ENCODE results near the gene CD8B.

Gene CD8B

DNA sequence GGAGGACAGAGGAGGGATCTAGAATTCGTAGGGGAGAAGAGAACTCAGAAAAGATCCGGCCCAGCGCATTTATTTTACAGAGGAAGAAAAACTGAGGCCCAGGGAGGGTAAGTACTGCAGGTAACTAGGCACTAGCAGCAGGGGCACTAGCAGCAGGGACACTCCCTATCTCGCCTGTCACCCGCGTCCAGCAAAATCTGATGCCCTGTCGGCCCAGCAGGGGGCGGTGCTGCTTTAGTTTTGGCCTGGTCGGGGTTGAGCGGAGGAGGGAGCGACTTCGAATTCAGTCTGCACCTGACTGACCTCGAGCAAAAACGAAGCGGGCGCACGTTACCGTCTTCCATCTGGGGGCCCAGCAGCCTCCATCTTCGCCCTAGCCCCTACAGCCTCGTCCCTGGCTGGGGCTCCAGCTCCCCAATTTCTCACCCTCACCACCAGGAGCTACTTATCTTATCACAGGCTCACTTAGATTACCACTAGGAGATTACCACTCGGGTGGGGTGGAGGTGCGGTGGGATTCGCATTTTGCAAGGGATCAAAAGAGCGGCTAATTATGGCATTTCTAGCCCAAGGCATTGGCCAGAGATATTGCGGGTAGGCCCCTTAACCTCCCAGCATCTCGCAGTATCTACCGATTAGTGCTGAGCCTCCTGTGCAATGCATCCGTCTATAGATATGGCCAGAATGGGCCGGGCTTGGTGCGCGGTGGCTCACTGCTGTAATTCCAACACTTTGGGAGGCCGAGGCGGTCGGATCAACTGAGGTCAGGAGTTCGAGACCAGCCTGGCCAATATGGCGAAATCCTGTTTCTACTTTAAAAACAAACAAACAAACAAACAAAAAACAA, 53.1 kb downstream of the CD8B start:
- DNase-seq: peak; percentile 72 to 94 (median 88)
- intact Hi-C loops (cut with DNase I): no loop called here

DNA sequence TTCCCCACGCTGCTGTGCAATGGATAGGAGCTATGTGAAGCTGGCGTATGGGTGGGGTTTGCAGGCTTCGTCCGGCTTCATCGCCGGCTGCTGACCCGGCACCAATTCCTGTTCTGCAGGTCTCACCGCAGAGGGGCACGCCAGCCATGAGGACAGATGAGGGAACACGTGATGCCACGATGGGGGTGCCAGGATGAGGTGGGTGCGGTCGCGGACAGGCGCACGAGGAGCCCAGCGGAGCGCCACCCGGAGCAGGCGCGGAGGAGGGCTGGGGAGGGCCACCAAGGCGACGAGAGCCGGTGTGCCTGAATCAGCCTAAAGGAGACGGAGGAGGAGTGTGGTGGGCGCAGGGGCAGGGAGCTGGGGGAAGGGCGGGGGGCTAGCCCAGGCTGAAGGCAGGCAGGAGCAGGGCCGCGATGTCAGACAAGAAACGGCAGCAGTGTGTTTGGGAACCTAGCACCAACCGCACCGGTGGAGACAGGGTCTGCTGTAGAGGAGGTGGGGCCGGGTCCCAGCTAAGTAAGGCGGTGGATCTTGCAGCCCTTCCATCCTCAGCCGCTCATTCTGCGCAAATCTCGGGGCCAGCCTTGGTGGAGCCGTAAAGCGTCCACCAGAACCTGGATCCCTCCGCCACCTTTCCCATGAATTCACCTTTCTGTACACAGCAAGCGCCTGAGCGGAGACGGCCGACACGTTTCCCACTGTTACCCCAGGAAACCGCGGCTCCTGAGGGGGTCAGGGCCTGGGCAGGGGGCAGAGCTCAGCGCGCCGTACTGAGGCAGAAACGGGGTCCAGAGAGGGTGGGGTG, 54.0 kb downstream of the CD8B start:
- DNase-seq: peak; percentile 46 to 90 (median 76)
- intact Hi-C loops (cut with DNase I): no loop called here

DNA sequence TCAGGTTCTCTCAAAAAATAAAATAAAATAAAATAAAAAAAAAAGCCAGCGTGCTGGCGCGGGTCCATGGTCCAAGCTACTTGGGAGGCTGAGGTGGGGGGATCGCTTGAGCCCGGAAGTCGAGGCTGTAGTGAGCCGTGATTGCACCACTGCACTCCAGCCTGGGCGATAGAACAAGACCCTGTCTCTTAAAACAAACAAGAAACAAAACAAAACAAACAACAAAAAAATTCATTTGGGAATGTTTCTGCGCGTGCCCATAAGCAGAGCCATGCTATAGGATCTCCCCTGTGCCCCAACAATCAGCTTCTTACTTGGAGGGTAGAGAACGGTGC, 54.6 kb downstream of the CD8B start:
- no peak for DNase-seq
- intact Hi-C loops (cut with DNase I): no loop called here

DNA sequence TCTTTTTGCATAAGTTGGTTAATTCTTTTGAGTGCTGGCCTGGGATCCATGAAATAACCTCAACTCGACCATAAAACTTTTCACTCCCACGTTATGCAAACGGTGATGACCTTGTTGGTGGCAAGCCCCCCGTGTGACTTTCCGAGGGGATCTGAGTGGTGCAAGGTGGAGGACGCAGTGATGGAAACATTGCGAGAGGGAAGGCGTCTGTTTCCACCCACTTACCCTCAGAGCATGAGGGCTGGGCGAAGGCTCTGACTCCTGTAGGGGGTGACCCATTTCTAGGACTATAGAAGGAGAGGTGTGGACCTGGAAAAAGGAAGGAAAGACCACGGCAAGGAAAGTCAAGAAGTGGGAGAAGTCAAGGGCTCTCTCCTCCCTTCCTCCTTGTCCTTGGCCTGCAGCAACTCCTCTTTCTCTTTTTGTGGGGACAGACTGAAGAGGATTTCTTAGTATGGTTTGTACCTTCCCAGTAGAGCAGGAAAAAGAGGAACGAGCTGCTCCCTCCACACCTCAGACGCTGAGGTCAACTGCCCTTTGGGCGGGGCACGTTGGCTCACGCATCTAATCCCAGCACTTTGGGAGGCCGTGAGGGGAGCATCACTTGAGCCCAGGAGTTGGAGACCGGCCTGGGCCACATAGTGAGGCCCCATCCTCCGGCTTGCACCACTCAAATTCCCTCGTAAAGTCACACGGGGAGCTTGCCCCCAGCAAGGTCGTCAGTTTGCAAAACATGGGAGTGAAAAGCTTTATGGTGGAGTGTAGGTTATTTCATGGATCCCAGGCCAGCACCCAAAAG, 55.4 kb downstream of the CD8B start:
- intact Hi-C loops (cut with DNase I): no loop called here
- peak in 1 of 42 donors; percentile 36 for DNase-seq

DNA sequence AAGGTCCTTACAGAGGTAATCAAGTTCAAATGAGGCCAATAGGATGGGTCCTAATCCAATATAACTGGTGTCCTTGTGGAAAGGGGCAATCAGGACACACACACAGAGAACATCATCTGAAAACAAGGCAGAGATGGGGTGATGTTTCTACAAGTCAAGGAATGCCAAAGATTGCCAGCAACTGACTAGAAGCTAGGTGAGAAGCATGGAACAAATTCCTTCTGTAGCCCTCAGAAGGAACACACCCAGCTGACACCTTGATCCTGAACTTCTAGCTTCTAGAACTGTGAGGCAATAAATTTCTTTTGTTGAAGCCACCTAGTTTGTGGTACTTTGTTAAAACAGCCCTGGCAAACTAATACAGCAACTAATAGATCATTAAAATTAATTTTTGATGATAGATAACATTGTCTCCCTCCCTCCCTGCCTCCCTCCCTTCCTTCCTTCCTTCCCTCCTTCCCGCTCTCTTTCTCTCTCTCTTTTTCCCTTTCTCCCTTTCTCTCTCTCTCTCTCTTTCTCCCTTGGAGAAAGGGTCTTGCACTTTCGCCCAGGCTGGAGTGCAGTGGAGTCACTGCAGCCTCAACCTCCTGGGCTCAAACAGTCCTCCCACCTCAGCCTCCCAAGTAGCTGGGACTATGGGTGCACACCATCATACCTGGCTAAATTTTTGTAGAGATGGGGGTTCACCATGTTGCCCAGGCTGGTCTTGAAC, 60.7 kb downstream of the CD8B start:
- no peak for DNase-seq

DNA sequence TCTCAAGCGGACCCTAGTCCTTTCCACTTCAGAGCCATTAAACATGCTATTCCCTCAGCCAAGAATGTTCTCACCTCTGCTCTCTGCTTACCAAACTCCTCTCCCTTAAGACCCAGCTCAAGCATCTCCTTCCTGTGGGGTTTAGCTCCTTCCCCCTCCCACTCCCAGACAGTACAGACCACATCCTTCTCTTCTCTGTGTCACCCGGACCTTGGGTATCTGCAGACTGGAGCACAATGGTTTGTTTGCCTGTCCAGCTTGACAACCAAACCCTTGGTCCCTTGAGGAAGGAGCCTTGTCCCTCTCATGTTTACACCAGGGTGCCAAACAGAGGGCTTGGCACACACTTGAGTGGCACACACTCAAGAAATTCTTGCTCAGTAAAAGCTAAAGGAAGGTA, 66.8 kb downstream of the CD8B start:
- DNase-seq: no peak
- intact Hi-C loops (cut with DNase I): no loop called here

More for the DNA sequence above, 60.7 kb downstream of the CD8B start:
- intact Hi-C loops (cut with DNase I): no loop called here

DNA sequence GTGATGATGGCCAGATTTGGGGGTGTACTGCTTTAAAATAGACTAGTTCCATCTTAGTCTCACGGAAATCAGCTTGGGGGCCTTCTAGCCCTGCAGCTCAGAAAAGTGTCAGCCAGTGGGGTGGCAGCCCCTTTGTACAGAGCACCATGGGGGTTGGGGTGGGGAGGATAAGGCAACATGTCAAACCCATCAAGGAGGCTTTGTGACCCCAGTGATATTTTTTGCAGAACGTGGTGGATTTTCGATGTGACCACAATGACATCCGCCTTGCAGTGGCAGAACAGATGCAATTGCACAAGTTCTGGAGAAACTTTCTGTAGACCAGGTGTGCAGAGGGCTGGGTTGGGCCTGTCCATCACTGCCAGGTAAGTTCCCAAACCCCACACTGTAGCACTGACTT, 67.9 kb downstream of the CD8B start:
- no peak for DNase-seq
- intact Hi-C loops (cut with DNase I): no loop called here

DNA sequence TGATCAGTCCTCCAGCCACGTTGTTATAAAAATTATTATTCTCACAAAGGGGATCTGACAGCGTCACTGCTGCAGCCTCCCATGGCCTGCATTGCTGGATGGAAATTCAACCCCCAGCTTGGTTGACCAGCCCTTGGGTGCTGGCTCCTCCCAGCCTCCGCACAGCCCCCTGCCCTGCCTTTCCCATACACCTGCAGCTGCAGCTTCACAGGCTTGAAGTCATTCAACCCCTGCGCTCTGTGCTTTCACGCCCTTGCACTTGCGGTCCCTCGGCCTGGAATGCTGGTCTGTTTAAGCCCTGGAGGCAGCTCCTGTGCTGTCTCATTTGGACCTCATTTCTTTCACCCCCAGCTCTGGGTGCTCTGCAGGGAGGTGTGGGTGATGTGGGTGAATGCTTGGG, 70.1 kb downstream of the CD8B start:
- no peak for DNase-seq
- intact Hi-C loops (cut with DNase I): no loop called here

DNA sequence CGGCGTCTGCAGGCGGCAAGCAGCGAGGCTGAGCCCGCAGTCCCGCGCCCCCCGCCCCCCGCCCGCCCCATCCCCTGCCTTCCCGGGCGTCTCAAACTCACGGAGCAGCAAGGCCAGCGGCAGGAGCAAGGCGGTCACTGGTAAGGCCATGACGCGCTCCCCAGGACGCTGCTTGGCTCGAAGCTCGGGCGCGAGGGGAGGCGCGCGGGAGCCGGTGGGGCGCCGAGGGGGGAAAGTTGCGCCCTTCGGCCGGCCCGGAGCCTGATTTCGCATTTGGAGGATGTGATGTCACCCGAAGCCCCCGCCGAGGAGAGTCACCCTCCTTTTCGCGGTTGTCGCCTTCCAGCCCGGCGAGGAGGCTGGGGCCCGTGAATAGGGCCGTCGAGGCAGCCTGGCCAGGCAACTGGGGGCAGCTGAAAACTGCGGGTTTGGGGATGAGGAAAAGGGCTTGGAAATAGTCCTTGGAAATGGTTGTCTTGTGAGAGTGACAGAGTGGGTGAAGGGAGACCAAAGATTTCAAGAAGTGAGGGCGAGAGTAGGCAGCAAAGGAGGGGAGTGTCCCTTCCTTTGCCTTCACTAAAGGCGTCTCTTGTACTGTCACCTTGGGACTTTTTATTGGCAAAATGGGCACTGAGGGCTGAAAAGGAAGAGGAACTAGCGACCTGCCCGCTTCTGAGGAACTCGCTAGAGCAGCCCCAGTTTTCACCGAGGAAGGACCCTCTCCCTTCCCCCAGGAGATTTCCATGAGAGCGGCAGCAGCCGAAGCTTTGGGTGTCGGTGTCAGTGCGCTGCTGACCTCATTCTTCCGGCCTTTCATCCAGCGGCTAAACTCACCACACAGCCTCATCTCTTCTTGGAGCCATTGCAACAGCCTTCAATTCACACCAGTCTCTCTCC, 70.8 kb downstream of the CD8B start, which contains the start of gene CD8A:
Gene CD8A, minus strand, starts transcription at position 238 of the 897 bp plus-strand sequence. Its CDS starts 88 bp downstream, at position 150.
- no peak for DNase-seq
- intact Hi-C loops (cut with DNase I): no loop called here

DNA sequence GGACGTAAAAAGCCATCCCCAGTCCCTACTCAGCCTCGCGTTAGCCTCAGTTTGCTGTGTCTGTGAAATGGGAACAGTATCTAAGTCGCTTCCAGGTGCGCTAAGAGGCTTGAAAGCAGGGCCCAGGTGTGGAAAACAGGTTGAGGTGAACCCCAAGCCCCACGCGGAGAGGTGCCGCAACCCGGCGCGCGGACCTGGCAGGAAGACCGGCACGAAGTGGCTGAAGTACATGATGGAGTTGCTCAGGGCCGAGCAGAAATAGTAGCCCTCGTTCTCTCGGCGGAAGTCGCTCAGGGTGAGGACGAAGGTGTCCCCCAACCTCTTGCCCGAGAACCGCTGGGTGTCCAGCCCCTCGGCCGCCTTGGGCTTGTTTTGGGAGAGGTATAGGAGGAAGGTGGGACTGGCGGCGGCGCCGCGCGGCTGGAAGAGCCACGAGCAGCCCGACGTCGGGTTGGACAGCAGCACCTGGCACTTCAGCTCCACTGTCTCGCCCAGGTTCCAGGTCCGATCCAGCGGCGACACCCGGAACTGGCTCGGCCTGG, 71.5 kb downstream of the CD8B start:
- intact Hi-C loops (cut with DNase I): no loop called here
- no peak for DNase-seq

DNA sequence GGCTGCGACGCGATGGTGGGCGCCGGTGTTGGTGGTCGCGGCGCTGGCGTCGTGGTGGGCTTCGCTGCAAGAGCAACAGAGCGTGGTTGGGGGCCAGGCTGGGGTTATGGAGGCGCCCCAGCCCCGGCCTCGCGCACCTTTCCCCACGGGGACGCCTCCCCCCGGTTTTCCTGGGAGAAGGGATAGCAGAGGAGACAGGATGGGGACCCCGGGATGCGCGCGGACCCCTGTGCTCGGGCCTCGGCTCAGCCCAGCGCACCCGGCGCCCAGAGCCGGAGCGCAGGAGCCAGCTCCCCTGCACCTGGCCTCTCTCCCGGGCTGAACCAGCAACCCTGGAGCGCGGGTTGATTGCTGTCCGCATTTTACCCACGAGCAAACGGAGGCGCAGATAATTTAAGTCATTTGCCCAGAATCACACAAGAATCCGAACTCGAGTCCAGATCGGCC, 72.0 kb downstream of the CD8B start:
- no peak for DNase-seq
- intact Hi-C loops (cut with DNase I): no loop called here

DNA sequence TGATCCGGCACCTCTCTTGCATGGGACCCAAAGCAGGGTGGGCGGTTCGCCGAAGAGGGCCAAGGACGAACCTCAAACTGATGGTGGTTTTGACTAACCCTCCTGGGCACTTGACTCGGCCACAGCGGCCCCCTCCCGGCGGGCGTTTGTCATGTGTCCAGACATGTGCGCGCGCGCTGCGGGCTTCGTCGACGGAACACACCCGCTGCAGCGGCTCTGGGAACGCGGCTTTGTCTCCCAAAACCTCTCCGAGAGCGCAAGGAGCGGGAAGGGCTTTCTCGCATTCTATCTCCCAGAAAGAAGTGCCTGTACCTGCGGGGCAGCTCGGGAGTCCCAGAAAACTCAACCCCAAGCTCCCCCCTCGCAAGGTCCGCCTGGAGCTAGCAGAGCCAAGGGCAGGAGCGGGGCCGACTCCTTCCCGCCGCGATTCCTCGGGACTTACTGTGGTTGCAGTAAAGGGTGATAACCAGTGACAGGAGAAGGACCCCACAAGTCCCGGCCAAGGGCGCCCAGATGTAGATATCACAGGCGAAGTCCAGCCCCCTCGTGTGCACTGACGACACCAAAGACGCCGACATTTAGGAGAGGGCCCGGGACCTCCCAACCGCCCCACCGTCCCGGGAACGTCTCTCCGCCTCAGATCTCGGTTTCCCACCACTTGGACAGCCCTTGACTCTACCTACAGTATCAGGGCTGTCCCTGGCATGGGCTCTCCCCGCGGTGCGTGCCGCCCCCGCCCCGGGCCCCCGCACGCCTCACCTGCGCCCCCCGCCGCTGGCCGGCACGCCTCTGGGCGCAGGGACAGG, 72.6 kb downstream of the CD8B start:
- DNase-seq: peak in 6 of 42 donors; percentile 6 to 57 (median 24)

DNA sequence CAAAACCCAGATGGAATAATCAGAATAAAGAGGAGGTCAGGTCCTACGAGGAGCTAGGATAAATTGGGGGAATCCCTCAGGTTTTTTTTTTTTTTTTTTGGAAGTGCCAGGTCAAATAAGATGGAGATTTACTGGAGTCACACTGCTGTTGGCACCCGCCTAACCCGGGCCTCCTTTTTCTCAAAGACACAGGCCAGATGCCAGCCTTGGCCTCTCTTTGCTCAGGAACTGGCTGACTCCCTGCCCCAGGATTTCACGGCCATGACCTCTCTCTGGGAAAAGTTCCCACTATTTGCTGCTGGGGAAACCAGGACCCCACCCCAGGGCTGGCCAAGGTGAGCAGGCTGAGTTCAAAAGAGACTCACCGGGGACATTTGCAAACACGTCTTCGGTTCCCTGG, 73.5 kb downstream of the CD8B start:
- peak in 10 of 42 donors; percentile 22 to 54 (median 35) for DNase-seq
- intact Hi-C loops (cut with DNase I): no loop called here

More for the DNA sequence above, 72.6 kb downstream of the CD8B start:
- intact Hi-C loops (cut with DNase I): no loop called here

DNA sequence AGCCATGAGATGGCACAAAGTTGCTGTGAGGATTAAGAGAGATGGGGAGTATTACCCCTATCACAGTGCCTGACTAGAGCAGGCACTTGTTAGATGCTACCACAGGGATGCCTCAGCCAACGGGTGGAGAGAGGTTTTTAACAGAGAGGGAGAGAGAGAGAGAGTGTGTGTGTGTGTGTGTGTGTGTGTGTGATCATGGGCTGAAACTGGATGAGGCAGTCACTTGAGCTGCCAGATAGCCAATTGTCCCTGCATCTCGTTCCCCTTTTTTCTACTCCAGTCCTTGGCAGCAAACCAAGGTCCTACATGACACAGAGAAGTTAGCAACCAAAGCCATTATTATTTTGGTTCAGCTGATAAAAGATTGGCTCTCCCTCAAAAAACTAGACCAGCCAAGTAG, 74.0 kb downstream of the CD8B start:
- DNase-seq: peak in 6 of 42 donors; percentile 13 to 66 (median 44)
- intact Hi-C loops (cut with DNase I): no loop called here

DNA sequence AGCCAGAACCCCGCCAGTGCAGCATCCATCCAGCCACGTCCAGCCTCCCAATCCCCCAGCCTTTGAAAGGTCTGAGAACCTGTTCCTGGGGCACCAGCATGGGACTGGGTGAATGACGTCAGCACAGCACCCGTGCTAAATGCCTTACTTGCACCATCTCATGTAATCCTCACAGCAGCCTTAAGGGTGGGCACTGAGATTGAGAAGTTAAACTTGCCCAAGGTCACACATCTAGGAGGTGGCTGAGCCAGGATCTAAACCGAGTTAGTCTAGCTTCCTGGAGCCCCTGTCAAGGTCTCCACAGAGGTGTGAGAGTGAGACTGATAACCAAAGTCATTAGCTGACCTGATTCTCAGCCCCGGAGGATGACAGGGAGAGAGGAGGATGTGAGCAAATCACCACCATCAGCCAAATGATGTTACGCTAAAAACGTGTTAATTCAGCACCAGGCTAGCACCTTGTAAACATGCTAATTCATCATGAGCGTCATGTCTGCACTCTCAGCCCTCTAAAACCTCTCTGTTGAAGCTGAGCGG, 75.6 kb downstream of the CD8B start:
- intact Hi-C loops (cut with DNase I): no loop called here
- DNase-seq: no peak

DNA sequence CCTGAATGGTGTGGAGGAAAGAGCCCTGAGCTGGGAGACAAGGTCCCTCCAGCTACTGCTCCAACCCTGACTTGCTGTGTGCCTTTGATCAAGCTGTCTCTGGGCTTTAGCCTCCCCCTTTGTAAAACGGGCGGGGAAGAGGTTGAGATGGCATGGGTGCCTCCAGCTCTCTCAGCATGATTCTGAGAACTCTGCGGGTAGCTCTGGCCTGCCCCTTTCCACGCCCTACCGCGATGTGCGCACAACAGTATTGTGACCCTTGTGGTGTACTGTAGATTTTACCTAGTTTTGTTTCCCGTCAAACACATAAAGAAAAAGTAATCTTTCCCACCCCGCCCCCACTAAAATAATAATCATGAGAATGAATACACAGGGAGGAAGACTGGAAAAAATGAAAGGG, 76.2 kb downstream of the CD8B start:
- no peak for DNase-seq
- intact Hi-C loops (cut with DNase I): no loop called here

Data from head of caudate nucleus (tissue), 42 donors.